ENCODE data around the gene ACOT7.

GRCh38 chr1:6385488-6386191 is 7.9 kb downstream of the ACOT7 start:
- TF ChIP-seq CTCF (IDR thresholded peaks at IDR 0.05; ENCODE audit: low read length) (no peak), EZH2 (optimal IDR thresholded peaks at IDR 0.05; ENCODE audit: low read depth, low read length) (no peak)
